HG02981 (cell line): Measurements from ENCODE around the gene SKI.

Experiments used
- ATAC-seq: cut with Tn5 transposase; IDR thresholded peaks from one replicate; pipeline ENCODE4 v1.9.1; 2021; ENCODE audit warnings: mild to moderate bottlenecking, moderate library complexity; ENCODE audit not compliant: unreplicated experiment

The SKI gene

GRCh38 chr1:2209400-2210083 is 18.6 kb upstream of the SKI start:
- ATAC-seq = no peak

- ATAC-seq = no peak
Measured at GRCh38 chr1:2210084-2210653, 17.9 kb upstream of the SKI start.

DNA sequence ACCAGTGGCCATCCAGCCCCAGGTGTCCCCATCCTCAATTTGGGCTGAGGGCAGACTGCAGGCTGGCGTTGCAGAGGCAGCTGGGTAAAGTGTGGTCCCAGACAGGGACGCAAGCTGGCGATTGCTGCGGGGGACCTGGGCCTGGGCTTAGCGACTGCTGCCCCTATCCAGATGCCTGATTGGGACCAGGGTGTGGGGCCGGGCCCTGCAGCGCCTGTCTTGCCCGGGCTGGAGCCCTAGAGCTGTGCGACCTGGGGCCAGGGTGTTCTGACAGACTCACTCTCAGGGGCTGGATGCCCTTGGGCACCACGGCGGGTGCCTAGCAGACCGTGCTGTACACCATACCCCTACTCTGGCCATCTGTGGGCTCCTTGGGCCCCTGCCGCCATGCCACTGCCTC is 17.3 kb upstream of the SKI start:
- no peak for ATAC-seq

DNA sequence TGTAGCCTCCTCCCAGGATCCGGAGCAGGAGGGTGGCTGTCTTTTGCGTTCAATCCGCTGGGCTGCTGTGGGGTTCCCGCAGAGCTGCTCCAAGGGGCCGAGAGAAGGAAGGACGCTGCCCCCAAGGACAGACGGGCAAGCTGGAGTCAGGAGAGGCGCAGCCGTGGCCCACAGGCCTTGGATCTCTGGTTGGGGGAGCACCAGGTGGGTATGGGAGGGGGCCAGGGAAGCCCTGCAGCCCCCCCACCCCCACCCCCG is 15.9 kb upstream of the SKI start:
- no peak for ATAC-seq

GRCh38 chr1:2212532-2213491 is 15.3 kb upstream of the SKI start:
- no peak for ATAC-seq

- no peak for ATAC-seq
Measured at GRCh38 chr1:2213576-2214505, 14.3 kb upstream of the SKI start.

DNA sequence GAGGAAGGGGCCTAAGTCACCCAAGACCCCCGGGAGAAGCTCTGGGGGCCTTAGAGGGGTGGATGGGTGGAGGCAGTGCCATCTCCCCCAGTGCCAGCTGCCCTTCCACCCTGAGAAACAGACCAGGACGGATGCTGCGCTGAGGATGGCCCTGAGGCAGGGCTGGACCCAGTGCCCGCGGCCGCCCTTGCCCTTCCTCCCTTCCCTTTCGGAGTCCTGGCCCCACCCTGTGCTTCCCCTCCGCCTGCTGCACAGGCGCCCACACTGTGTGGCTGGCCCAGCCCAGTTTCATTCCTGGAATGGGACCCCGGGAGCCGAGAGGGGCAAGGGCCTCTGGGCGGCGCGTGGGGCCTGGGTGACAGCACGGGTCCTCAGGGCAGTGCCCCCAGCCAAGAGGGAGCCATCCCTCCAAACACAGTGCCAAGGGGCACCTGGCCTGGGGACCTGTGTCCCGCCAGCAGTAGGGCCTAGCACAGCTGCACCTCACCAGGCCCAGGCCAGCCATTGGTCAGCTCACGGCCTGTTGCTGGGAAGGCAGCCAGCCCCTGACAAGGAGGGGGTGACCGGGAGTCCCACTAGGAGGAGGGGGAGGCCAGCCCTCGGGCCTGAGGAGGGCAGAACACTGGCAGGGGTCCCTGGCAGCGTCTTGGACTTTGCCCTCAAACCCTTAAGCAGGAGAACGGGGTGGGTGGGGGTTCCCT is 13.4 kb upstream of the SKI start:
- no peak for ATAC-seq

DNA sequence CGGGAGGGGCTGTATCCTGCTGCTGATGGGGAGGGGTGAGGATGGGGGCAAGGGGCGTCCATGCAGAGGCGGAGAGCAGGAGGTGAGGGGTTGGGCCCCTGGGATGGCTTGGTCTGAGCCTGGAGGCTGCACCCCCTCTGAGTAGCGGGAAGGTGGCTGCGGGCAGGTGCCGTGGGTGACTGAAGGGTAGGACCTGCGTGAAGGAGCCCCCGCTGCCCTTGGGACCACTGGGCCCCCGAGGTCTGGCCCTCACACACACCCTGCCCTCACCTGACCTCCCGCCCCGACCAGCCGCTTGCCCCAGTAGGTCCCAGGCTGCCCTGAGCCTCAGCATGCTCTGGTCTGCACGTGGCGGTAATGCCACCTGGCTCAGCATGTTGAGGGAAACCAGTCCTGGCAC is 12.8 kb upstream of the SKI start:
- ATAC-seq = no peak

GRCh38 chr1:2215909-2216766 is 12.0 kb upstream of the SKI start:
- ATAC-seq = no peak

DNA sequence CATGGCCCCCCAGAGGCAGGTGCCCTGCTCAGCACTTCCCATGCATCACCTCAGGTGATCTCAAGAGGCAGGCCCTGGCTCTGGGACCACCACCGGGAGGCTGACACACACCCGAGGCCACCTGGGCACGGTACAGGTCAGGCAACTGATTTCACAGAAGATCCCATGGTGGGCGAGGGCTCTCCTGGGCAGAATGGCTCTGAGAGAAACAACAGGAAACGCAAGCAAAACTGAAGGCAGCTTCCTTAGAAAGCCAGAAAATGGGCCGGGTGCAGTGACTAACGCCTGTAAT is 11.4 kb upstream of the SKI start:
- ATAC-seq = no peak

GRCh38 chr1:2221271-2221670 is 6.8 kb upstream of the SKI start:
- ATAC-seq = no peak

- no peak for ATAC-seq
Measured at GRCh38 chr1:2224170-2224584, 3.9 kb upstream of the SKI start.

DNA sequence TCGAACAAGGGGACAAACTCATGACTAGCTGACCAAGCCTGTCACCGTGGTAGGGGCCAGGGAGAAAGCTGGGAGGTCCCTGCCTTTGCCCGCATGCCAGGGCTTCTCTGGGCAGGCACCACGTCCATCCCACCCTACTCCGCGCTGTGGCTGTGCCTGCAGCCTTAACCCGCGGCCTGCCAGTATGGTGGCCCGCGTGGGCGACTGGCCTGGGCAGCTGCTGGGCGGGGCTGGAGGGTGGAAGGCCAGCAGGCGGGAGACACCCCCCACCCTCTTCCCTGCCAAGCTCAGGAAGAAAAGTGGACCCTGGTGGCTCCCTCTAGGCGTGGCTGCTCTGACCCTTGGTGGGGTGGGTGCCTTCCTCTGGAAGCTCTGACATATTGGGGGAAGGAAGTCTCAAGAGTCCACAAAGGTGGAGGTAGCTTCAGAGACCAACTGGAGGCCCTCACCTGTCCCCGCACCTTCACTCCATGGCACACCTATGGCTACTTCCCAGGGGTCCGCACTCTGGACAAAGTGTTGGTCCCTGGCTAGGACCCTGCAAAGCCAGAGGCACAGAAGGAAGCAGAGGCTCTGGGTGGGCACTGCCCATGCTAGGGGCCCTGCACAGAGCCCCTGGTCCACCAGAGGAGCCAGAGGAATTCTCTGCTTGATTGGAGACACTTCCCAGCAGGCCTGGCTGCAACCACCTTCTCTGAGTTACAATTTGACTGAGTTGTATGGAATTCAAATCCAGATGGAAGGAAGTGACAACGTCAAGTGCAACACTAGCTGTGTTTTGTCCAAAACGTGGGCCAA is 3.3 kb upstream of the SKI start:
- no peak for ATAC-seq

GRCh38 chr1:2226525-2227345 is 1.4 kb upstream of the SKI start:
- ATAC-seq = no peak

DNA sequence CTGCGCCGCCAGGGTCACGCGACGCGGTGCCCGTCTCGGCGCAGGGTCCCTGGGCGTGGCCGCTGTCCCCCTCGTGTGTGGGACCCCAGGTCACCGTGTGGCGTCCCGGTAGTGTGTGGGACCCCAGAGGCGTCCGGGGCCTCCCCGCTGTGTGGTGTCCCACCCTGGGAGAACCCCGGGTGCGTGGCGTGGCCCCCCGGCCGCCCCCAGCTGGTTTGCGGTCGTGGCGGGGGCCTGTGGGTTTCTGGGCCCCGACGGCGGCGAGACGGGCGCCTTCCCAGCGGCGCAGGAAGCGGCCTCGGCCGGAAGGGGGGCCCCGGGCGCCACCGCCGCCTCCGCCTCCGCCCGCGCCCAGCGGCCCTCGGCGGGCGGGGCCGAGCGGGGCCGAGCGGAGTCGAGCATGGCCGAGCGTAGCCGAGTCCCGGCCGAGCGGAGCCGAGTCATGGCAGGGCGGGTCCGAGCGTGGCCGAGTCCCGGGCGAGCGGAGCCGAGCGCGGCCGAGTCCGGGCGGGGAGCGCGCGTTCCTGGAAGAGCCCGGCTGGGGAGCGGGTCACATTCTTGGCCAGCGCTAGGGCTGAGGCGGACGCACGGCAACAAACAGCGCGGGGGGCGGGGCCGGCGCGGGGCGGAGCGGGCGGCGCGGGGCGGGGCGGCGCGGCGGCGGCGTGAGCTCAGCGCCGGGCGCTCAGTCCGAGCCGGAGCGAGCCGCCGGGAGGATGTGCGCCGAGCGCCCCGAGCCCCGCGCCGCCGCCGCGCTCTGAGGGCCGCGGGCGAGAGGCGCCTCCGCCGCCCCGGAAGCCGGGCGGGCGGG is 568 bp upstream of the SKI start:
- peak; percentile 85 for ATAC-seq

DNA sequence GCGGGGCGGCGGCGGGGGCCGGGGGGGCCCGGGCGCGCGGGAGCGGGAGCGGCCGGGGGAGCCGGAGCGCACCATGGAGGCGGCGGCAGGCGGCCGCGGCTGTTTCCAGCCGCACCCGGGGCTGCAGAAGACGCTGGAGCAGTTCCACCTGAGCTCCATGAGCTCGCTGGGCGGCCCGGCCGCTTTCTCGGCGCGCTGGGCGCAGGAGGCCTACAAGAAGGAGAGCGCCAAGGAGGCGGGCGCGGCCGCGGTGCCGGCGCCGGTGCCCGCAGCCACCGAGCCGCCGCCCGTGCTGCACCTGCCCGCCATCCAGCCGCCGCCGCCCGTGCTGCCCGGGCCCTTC is 546 bp downstream of the SKI start:
- no peak for ATAC-seq
